Stomach (tissue), 4 donors: ENCODE data around the gene RBM44.

Experiments used
- POLR2AphosphoS5 ChIP-seq, 3 donors: sonication (generic); formaldehyde crosslinking; IDR thresholded peaks; one replicate each; pipeline ENCODE4 v1.6.1; 2016; ENCODE audit warnings: antibody characterized with exemption in 3 of 3
- TF ChIP-seq, protein P1 (sequence below), 7 experiments: fragments of 450-650 bp in 4 of 7; fragments of 200-600 bp in 3 of 7; sonication (generic) in 3 of 7; IDR thresholded peaks; one replicate each; pipeline ENCODE4 v1.5.1; 2016 to 2019; ENCODE audit warnings: antibody characterized with exemption in 7 of 7, control low read depth in 2 of 7, mild to moderate bottlenecking in 1 of 7

DNA sequence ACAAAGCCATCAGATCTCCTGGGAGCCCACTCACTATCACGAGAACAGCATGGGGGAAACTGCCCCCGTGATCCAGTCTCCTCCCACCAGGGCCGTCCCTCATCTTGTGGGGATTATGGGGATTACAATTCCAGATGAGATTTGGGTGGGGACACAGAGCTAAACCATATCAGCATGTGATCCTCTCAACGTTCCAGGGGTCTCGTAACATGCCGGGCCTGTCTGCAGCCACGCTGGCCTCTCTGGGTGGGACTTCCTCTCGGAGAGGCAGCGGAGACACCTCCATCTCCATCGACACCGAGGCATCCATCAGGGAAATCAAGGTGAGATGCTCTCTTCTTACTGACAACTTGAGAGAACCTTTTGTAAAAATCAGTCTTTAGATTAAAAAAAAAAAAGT is 49.6 kb upstream of the RBM44 start:
- TF ChIP-seq POLR2AphosphoS5 (IDR thresholded peaks at IDR 0.05): no peak
- TF ChIP-seq, protein P1, sequence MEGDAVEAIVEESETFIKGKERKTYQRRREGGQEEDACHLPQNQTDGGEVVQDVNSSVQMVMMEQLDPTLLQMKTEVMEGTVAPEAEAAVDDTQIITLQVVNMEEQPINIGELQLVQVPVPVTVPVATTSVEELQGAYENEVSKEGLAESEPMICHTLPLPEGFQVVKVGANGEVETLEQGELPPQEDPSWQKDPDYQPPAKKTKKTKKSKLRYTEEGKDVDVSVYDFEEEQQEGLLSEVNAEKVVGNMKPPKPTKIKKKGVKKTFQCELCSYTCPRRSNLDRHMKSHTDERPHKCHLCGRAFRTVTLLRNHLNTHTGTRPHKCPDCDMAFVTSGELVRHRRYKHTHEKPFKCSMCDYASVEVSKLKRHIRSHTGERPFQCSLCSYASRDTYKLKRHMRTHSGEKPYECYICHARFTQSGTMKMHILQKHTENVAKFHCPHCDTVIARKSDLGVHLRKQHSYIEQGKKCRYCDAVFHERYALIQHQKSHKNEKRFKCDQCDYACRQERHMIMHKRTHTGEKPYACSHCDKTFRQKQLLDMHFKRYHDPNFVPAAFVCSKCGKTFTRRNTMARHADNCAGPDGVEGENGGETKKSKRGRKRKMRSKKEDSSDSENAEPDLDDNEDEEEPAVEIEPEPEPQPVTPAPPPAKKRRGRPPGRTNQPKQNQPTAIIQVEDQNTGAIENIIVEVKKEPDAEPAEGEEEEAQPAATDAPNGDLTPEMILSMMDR (IDR thresholded peaks at IDR 0.05): no peak
